DND-41 (cell line): ENCODE results near the gene SCAANT1.

Experiments
- ATAC-seq: fragments of 200-7000 bp; cut with Tn5 transposase; 3 replicates; pipeline ENCODE4 v1.9.1; 2021; ENCODE audit warnings: low read depth; ENCODE audit not compliant: insufficient read depth
- DNase-seq: peaks from one replicate; pipeline ENCODE4 v3.0.0-alpha.2; 2020
- H2AFZ ChIP-seq: 2 replicates; pipeline ENCODE4 v1.6.0; 2012; ENCODE audit warnings: low read depth, low read length
- H3K27ac ChIP-seq: 2 replicates; pipeline ENCODE4 v1.5.1; 2012; ENCODE audit warnings: low read length, inconsistent platforms
- H3K27me3 ChIP-seq: fragments of 200-600 bp; sonication (generic); 2 replicates; pipeline ENCODE4 v1.6.0; 2012; ENCODE audit warnings: low read length, mild to moderate bottlenecking, inconsistent platforms; ENCODE audit not compliant: insufficient read depth, poor library complexity
- H3K36me3 ChIP-seq: 2 replicates; pipeline ENCODE4 v1.5.1; 2012; ENCODE audit warnings: low read length, inconsistent platforms; ENCODE audit not compliant: insufficient read depth
- H3K4me1 ChIP-seq: 2 replicates; pipeline ENCODE4 v1.5.1; 2012; ENCODE audit warnings: mild to moderate bottlenecking, low read length; ENCODE audit not compliant: insufficient read depth
- H3K4me2 ChIP-seq: 2 replicates; pipeline ENCODE4 v1.6.0; 2012; ENCODE audit warnings: mild to moderate bottlenecking, moderate library complexity, low read length, inconsistent platforms; ENCODE audit not compliant: insufficient read depth
- H3K4me3 ChIP-seq, 2 experiments: fragments of 200-600 bp in 1 of 2; shearing (Covaris generic) in 1 of 2; 2 replicates each; pipeline ENCODE4 v1.5.1; 2012 to 2016; ENCODE audit warnings: inconsistent platforms in 2 of 2, low read length in 2 of 2, mild to moderate bottlenecking in 2 of 2, low read depth in 1 of 2, moderate library complexity in 1 of 2
- H3K79me2 ChIP-seq: 2 replicates; pipeline ENCODE4 v1.6.0; 2012; ENCODE audit warnings: low read length, inconsistent platforms; ENCODE audit not compliant: insufficient read depth
- H3K9ac ChIP-seq: 2 replicates; pipeline ENCODE4 v1.6.0; 2012; ENCODE audit warnings: low read depth, mild to moderate bottlenecking, inconsistent platforms, low read length, moderate library complexity
- H3K9me3 ChIP-seq: 2 replicates; pipeline ENCODE4 v1.5.1; 2012; ENCODE audit warnings: low read length, moderate library complexity, mild to moderate bottlenecking, inconsistent platforms; ENCODE audit not compliant: insufficient read depth, severe bottlenecking
- H4K20me1 ChIP-seq: 2 replicates; pipeline ENCODE4 v1.6.0; 2012; ENCODE audit warnings: low read length; ENCODE audit not compliant: insufficient read depth
- CTCF ChIP-seq: IDR thresholded peaks from 2 replicates; pipeline ENCODE4 v1.5.1; 2012; ENCODE audit warnings: borderline replicate concordance, low read length, moderate library complexity, mild to moderate bottlenecking; ENCODE audit not compliant: poor library complexity, severe bottlenecking; ENCODE audit errors: extremely low read depth
- EZH2 ChIP-seq: IDR thresholded peaks from 3 replicates; pipeline ENCODE4 v1.6.1; 2012; ENCODE audit warnings: borderline replicate concordance, low read depth, mild to moderate bottlenecking, moderate library complexity, low read length, inconsistent platforms; ENCODE audit not compliant: severe bottlenecking

The SCAANT1 gene

GRCh38 chr3:63877737-63878393 is 34.3 kb downstream of the SCAANT1 start:
- no peak overlapping the region for H3K27ac ChIP-seq

GRCh38 chr3:63876260-63876659 is 35.9 kb downstream of the SCAANT1 start:
- Histone ChIP-seq H3K27me3 (no peaks in the 10 kb centered on the region), H3K4me3 (no peak overlapping the region), H3K9ac (no peak overlapping the region), H4K20me1 (peaks cover 74% of the 10 kb centered on the region), H3K79me2 (peaks cover 99% of the 10 kb centered on the region), H2AFZ (no peak overlapping the region), H3K9me3 (no peaks in the 10 kb centered on the region), H3K27ac (no peak overlapping the region), H3K4me1 (no peaks in the 10 kb centered on the region), H3K36me3 (0 out of 2 replicates have a peak, but pooled peaks cover 4% of the 10 kb centered on the region), H3K4me2 (no peak overlapping the region)
- DNase-seq (no peak), ATAC-seq (no peak)
- TF ChIP-seq EZH2 (no peak), CTCF (no peak)

More at GRCh38 chr3:63877737-63878393, 34.3 kb downstream of the SCAANT1 start:
- no peak overlapping the region for H3K9ac ChIP-seq
- H4K20me1 ChIP-seq: peaks cover 74% of the 10 kb centered on the region
- peaks cover 99% of the 10 kb centered on the region for H3K79me2 ChIP-seq
- H2AFZ ChIP-seq: no peak overlapping the region
- no peak overlapping the region for H3K4me2 ChIP-seq
- H3K27me3 ChIP-seq: no peaks in the 10 kb centered on the region
- DNase-seq (no peak), ATAC-seq (no peak)
- no peaks in the 10 kb centered on the region for H3K9me3 ChIP-seq
- H3K4me3 ChIP-seq: no peak overlapping the region
- H3K36me3 ChIP-seq: 0 out of 2 replicates have a peak, but pooled peaks cover 4% of the 10 kb centered on the region
- no peaks in the 10 kb centered on the region for H3K4me1 ChIP-seq
- TF ChIP-seq CTCF: no peak
- no peak for TF ChIP-seq EZH2

- 0 out of 2 replicates have a peak, but pooled peaks cover 4% of the 10 kb centered on the region for H3K36me3 ChIP-seq
- H4K20me1 ChIP-seq: peaks cover 71% of the 10 kb centered on the region
- peaks cover 99% of the 10 kb centered on the region for H3K79me2 ChIP-seq
- no peaks in the 10 kb centered on the region for H3K4me1 ChIP-seq
- DNase-seq (no peak), ATAC-seq (no peak)
- no peaks in the 10 kb centered on the region for H3K9me3 ChIP-seq
- no peak overlapping the region for H3K4me3 ChIP-seq
- no peak overlapping the region for H2AFZ ChIP-seq
- TF ChIP-seq CTCF (no peak), EZH2 (no peak)
- H3K4me2 ChIP-seq: no peak overlapping the region
- H3K27me3 ChIP-seq: no peaks in the 10 kb centered on the region
- H3K9ac ChIP-seq: no peak overlapping the region
- H3K27ac ChIP-seq: no peak overlapping the region
These were observed 36.7 kb downstream of the SCAANT1 start for GRCh38 chr3:63875510-63875909.
